Measurements from ENCODE around the gene ATXN10. TPM values are rescaled to one million over a fixed set of nuclear protein-coding genes. Genes with fewer than 3 reads are reported as not detected.

Gene ATXN10
- total and polyA plus RNA-seq, 2 of the 8 experiments (the other 6 are each of a cell fraction or from before 2014, with no cell fraction given), result 134 to 210 TPM

- Histone ChIP-seq H3K56ac (replicated peaks; ENCODE audit: insufficient read length, low read depth, low read length) (no peak overlapping the region), H3K23ac (ENCODE audit: insufficient read length) (no peak overlapping the region), H2AFZ (ENCODE audit: low read length) (no peak overlapping the region), H4K91ac (replicated peaks; ENCODE audit: insufficient read length, low read length) (no peak overlapping the region), H3K9ac (replicated peaks in 1 of 4; ENCODE audit: extremely low read depth in 1 of 4, low read depth in 3 of 4, low read length in 3 of 4) (no peak overlapping the region), H3K18ac (ENCODE audit: extremely low read depth, low read length) (no peak overlapping the region; the same call in 1 of the 2 replicates), H4K5ac (ENCODE audit: insufficient read length, low read depth, low read length) (no peak overlapping the region), H3K27me3 (replicated peaks in 1 of 4; ENCODE audit: control insufficient read depth in 3 of 4, extremely low read depth in 1 of 4, insufficient read depth in 3 of 4, low read length in 3 of 4) (peaks cover 0 to 37% (median 29%) of the 10 kb centered on the region in 4 experiments; a peak in 6 of 7 replicates), H3K23me2 (ENCODE audit: low read depth, low read length) (no peaks in the 10 kb centered on the region; the same call in 1 of the 2 replicates), H4K20me1 (replicated peaks in 1 of 2; ENCODE audit: control insufficient read depth in 1 of 2, insufficient read depth in 2 of 2, low read length in 2 of 2) (peaks cover 2 to 8% of the 10 kb centered on the region in 2 experiments), H3K79me2 (ENCODE audit: control insufficient read depth in 1 of 2, insufficient read depth in 2 of 2, low read length in 2 of 2) (no peaks in the 10 kb centered on the region), H2AK5ac (ENCODE audit: low read depth, low read length) (no peak overlapping the region), H3K27ac (ENCODE audit: low read depth, low read length) (no peak overlapping the region), H3K4ac (replicated peaks; ENCODE audit: insufficient read length, low read depth, low read length) (no peak overlapping the region), H3K4me2 (ENCODE audit: insufficient read depth in 1 of 2, low read depth in 2 of 2, low read length in 2 of 2) (no peak overlapping the region), H2BK12ac (ENCODE audit: low read depth, low read length) (no peak overlapping the region), H3K14ac (ENCODE audit: insufficient read length) (no peak overlapping the region), H3K4me3 (ENCODE audit: extremely low read depth in 1 of 4, insufficient read depth in 2 of 4, low read depth in 3 of 4, low read length in 4 of 4) (no peak overlapping the region), H2BK20ac (ENCODE audit: low read length) (no peak overlapping the region), H2BK5ac (ENCODE audit: low read depth, low read length) (no peak overlapping the region), H2BK15ac (ENCODE audit: low read length) (no peak overlapping the region), H4K8ac (ENCODE audit: extremely low read depth, insufficient read depth, low read length) (peak overlapping the region; percentile 9; the same call in 1 of the 2 replicates), H3K4me1 (replicated peaks in 1 of 4; ENCODE audit: control insufficient read depth in 3 of 4, insufficient read depth in 4 of 4, low read length in 3 of 4) (peaks cover 0 to 24% (median 19%) of the 10 kb centered on the region in 4 experiments; a peak in 6 of 7 replicates), H3K79me1 (ENCODE audit: low read depth, low read length) (no peaks in the 10 kb centered on the region), H3K36me3 (ENCODE audit: control insufficient read depth in 2 of 4, insufficient read depth in 4 of 4, low read length in 3 of 4) (no peaks in the 10 kb centered on the region), H2BK120ac (replicated peaks; ENCODE audit: low read depth, low read length) (no peak overlapping the region), H3K9me3 (ENCODE audit: insufficient read depth in 2 of 2, low read depth in 1 of 2, low read length in 1 of 2) (no peaks in the 10 kb centered on the region)
- DNase-seq (ENCODE audit: low read depth in 1 of 2, low spot score in 2 of 2) (no peak), FAIRE-seq (no peak)
- ChIA-PET POLR2A (ENCODE audit: partially characterized antibody) (no interaction called here), CTCF (ENCODE audit: partially characterized antibody) (interaction anchor here (0.8 to 1.8 kb wide), 2 partner anchors 19 to 95 kb away, joined by 3 to 13 read pairs; no protein-coding TSS in a partner anchor)
- 89% methylated on average over 31 of the region's 32 CpGs; no CpG with 5 or more reads in 1 of the 2 experiments for WGBS, 2 experiments (ENCODE audit: extremely low coverage in 1 of 2, insufficient coverage in 1 of 2, insufficient read length in 1 of 2, insufficient replicate concordance in 2 of 2, low coverage in 1 of 2, low lambda C conversion rate in 2 of 2, missing lambda C conversion rate in 1 of 2)
- TF ChIP-seq NANOG (IDR thresholded peaks at IDR 0.05; ENCODE audit: insufficient read depth, low read depth, low read length, poor library complexity, severe bottlenecking) (no peak), RFX5 (IDR thresholded peaks at IDR 0.05; ENCODE audit: borderline replicate concordance, low read depth, low read length) (no peak), SP4 (IDR thresholded peaks at IDR 0.05; ENCODE audit: low read length) (no peak), TAF1 (IDR thresholded peaks at IDR 0.05; ENCODE audit: low read depth, low read length) (no peak), RXRA (IDR thresholded peaks at IDR 0.05; ENCODE audit: insufficient read depth, low read depth, low read length) (no peak), CTBP2 (IDR thresholded peaks at IDR 0.05; ENCODE audit: borderline replicate concordance, insufficient read depth, insufficient read length, low read length) (no peak), RAD21 (IDR thresholded peaks at IDR 0.05 in 1 of 2, conservative IDR thresholded peaks at IDR 0.05 in 1 of 2; ENCODE audit: low read depth in 2 of 2, low read length in 2 of 2) (no peak), GABPA (IDR thresholded peaks at IDR 0.05; ENCODE audit: borderline replicate concordance, insufficient read depth, low read length) (no peak)
These were observed 211.5 kb downstream of the ATXN10 start for GRCh38 chr22:45882881-45883810.

Measured in H1 (cell line).